Measurements from ENCODE around the gene SH3GLB1. TPM values are rescaled to one million over a fixed set of nuclear protein-coding genes. Genes with fewer than 3 reads are reported as not detected.

SH3GLB1 gene
- total and polyA plus RNA-seq, 2 of the 13 experiments (the other 11 are each of a cell fraction or from before 2014, with no cell fraction given), result 26.0 to 41.5 TPM

GRCh38 chr1:86758570-86758969, 54.2 kb downstream of the SH3GLB1 start (continued):
- TF ChIP-seq ZNF598 (CRISPR knock-in tag; IDR thresholded peaks at IDR 0.05; ENCODE audit: borderline replicate concordance) (no peak), TBX2 (CRISPR knock-in tag; IDR thresholded peaks at IDR 0.05; ENCODE audit: borderline replicate concordance) (peak; percentile 55; the same call in 1 of the 2 replicates), SAP130 (CRISPR knock-in tag; IDR thresholded peaks at IDR 0.05; ENCODE audit: low read depth) (peak; percentile 40; the same call in 1 of the 2 replicates), NR2F6 (IDR thresholded peaks at IDR 0.05) (no peak), NR2F6 (CRISPR knock-in tag; IDR thresholded peaks at IDR 0.05) (peak; percentile 36; the same call in 1 of the 2 replicates), DBP (CRISPR knock-in tag; IDR thresholded peaks at IDR 0.05; ENCODE audit: not compliant biosample characterization) (no peak), EP300 (IDR thresholded peaks at IDR 0.05; ENCODE audit: low read depth in 2 of 2, low read length in 2 of 2) (peak in 1 of 2 experiments; percentile 43; a peak in 1 of 4 replicates), EP300 (CRISPR knock-in tag; IDR thresholded peaks at IDR 0.05; ENCODE audit: borderline replicate concordance) (no peak), HMG20A (CRISPR knock-in tag; IDR thresholded peaks at IDR 0.05; ENCODE audit: borderline replicate concordance) (peak; percentile 43; the same call in 1 of the 2 replicates), HNRNPL (IDR thresholded peaks at IDR 0.05; ENCODE audit: low read depth, low read length) (0 out of 2 replicates have a peak, but pooled peaks have one; percentile 28), ZBTB46 (CRISPR knock-in tag; IDR thresholded peaks at IDR 0.05; ENCODE audit: borderline replicate concordance) (no peak), FOXK2 (IDR thresholded peaks at IDR 0.05) (no peak), CSRNP1 (CRISPR knock-in tag; IDR thresholded peaks at IDR 0.05) (no peak), SALL1 (CRISPR knock-in tag; IDR thresholded peaks at IDR 0.05) (peak; percentile 55), ZFX (CRISPR knock-in tag; IDR thresholded peaks at IDR 0.05; ENCODE audit: low read depth) (peak; percentile 46; the same call in 1 of the 2 replicates), ZNF292 (CRISPR knock-in tag; IDR thresholded peaks at IDR 0.05; ENCODE audit: borderline replicate concordance, low read depth) (peak; percentile 22; the same call in 1 of the 2 replicates), HIVEP1 (CRISPR knock-in tag; IDR thresholded peaks at IDR 0.05) (no peak), ATF2 (CRISPR knock-in tag; IDR thresholded peaks at IDR 0.05) (no peak), ZNF569 (CRISPR knock-in tag; IDR thresholded peaks at IDR 0.05; ENCODE audit: borderline replicate concordance) (no peak), CCAR2 (optimal IDR thresholded peaks at IDR 0.05; ENCODE audit: low read depth, low read length) (no peak), SMAD3 (CRISPR knock-in tag; IDR thresholded peaks at IDR 0.05) (no peak), ZBTB21 (CRISPR knock-in tag; IDR thresholded peaks at IDR 0.05) (no peak), SOX6 (IDR thresholded peaks at IDR 0.05) (no peak), SOX6 (CRISPR knock-in tag; IDR thresholded peaks at IDR 0.05) (peak; percentile 18; the same call in 1 of the 2 replicates), ZNF460 (CRISPR knock-in tag; IDR thresholded peaks at IDR 0.05; ENCODE audit: borderline replicate concordance) (no peak), ZNF296 (CRISPR knock-in tag; conservative IDR thresholded peaks at IDR 0.05) (no peak), BCL6 (CRISPR knock-in tag; IDR thresholded peaks at IDR 0.05) (0 out of 2 replicates have a peak, but pooled peaks have one; percentile 38)
